ENCODE results near the gene TSPAN18.

GRCh38 chr11:44942029-44942955 lies 215.5 kb downstream of the TSPAN18 start:
- no peak for TF ChIP-seq CTCF (IDR thresholded peaks at IDR 0.05; ENCODE audit: poor library complexity)
- no peak for TF ChIP-seq EZH2 (IDR thresholded peaks at IDR 0.05; ENCODE audit: borderline replicate concordance)
